HG03565 (cell line): ENCODE results near the gene PDE9A.

ENCODE experiments used
- ATAC-seq: cut with Tn5 transposase; IDR thresholded peaks from one replicate; pipeline ENCODE4 v1.9.1; 2021; ENCODE audit warnings: mild to moderate bottlenecking, moderate library complexity; ENCODE audit not compliant: unreplicated experiment

PDE9A gene

GRCh38 chr21:42753804-42754203 lies 100.4 kb downstream of the PDE9A start:
- ATAC-seq, result no peak

GRCh38 chr21:42754270-42754933 lies 101.0 kb downstream of the PDE9A start:
- no peak for ATAC-seq

GRCh38 chr21:42755031-42755665 lies 101.7 kb downstream of the PDE9A start:
- ATAC-seq, result no peak

- no peak for ATAC-seq
Observed at GRCh38 chr21:42755766-42756579, 102.6 kb downstream of the PDE9A start.

GRCh38 chr21:42756580-42757250 lies 103.3 kb downstream of the PDE9A start:
- ATAC-seq, result no peak

GRCh38 chr21:42757422-42757821 lies 104.0 kb downstream of the PDE9A start:
- no peak for ATAC-seq

GRCh38 chr21:42757826-42758655 lies 104.6 kb downstream of the PDE9A start:
- no peak for ATAC-seq

- no peak for ATAC-seq
Observed at GRCh38 chr21:42758721-42759593, 105.5 kb downstream of the PDE9A start.

GRCh38 chr21:42759594-42759927 lies 106.1 kb downstream of the PDE9A start:
- no peak for ATAC-seq

GRCh38 chr21:42760361-42760950 lies 107.0 kb downstream of the PDE9A start:
- no peak for ATAC-seq

GRCh38 chr21:42760951-42761751 lies 107.7 kb downstream of the PDE9A start:
- no peak for ATAC-seq

- no peak for ATAC-seq
Observed at GRCh38 chr21:42761776-42762335, 108.4 kb downstream of the PDE9A start.

- ATAC-seq, result no peak
Observed at GRCh38 chr21:42763581-42764442, 110.4 kb downstream of the PDE9A start.

GRCh38 chr21:42764443-42764760 lies 111.0 kb downstream of the PDE9A start:
- ATAC-seq, result no peak

GRCh38 chr21:42764883-42765282 lies 111.5 kb downstream of the PDE9A start:
- no peak for ATAC-seq

- no peak for ATAC-seq
Observed at GRCh38 chr21:42765656-42766055, 112.2 kb downstream of the PDE9A start.
